ENCODE data around the gene CHRM5.

CHRM5 gene

DNA sequence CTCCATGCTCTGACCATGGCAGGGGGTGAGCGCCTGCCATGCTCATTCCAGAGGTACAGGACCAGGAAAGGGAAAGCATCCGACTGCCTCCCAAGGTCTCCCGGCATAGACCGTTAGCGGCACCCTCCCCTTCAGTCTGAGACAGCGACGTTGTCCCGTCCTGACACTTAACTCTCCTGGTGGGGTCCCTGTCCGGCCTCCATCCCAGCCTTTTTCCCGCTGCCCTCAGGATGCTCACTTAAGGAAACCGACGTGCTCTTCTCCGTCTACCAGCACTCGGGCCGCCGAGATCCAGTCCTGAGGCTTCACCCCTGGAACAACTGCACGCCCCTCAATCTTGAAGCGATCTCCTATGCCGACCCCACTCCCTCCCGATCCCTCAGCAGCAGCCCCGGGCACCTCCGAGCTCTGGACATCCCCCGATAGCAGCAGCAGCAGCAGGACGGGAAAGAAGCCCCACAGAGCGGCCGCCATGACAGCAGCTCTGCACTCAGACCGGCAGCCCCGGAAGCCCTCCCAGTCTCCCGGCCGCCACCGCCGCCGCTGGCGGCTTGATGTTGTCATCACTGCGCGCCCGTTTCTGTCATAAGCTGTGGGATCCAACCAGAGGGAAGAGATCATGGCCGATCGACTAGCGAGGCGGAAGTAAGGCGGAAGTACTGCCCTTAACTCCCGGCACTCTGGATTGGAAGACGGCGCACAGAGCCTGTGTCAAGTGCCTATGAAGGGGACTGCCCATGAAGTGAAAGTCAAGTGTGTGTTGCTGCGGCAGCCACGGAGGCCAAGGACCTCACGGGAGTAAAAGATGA lies 133.3 kb downstream of the CHRM5 start, which contains the start of the genes EMC7 and PGBD4:
TSS of gene EMC7 (minus strand) at position 497 of the 809 bp plus-strand sequence. CDS start at position 474, 23 bp downstream.
TSS of gene PGBD4 (plus strand) at position 718 of the 809 bp plus-strand sequence. CDS start 449 bp downstream, outside the sequence.
- DNase-seq (ENCODE audit: low read depth in 3 of 3, low spot score in 1 of 3) = peak; percentile 95 to 98 (median 97)

- no peak for DNase-seq (ENCODE audit: low read depth in 3 of 3, low spot score in 1 of 3)
Observed at GRCh38 chr15:34102175-34102925, 134.1 kb downstream of the CHRM5 start.

- DNase-seq (ENCODE audit: low read depth in 3 of 3, low spot score in 1 of 3) = no peak
Observed at GRCh38 chr15:34106423-34106822, 138.1 kb downstream of the CHRM5 start.

- DNase-seq (ENCODE audit: low read depth in 3 of 3, low spot score in 1 of 3) = no peak
Observed at GRCh38 chr15:34107315-34107714, 139.0 kb downstream of the CHRM5 start.

- DNase-seq (ENCODE audit: low read depth in 3 of 3, low spot score in 1 of 3) = no peak
Observed at GRCh38 chr15:34109797-34110663, 141.7 kb downstream of the CHRM5 start.

DNA sequence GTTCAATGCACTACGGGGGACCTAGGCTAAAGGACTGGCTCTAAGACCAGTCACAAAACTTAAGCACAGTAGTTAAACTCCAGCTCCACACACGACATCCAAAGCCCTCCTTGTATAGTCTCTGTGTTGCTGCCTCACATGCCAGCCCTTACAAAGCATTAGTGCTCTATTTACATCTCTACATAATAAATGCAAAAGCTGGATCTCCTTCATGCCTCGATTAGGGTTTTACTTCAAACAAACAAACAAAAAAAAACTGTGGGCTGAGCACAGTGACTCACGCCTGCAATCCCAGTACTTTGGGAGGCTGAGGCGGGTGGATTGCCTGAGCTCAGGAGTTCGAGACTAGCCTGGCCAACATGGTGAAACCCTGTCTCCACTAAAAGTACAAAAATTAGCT lies 143.2 kb downstream of the CHRM5 start:
- no peak for DNase-seq (ENCODE audit: low read depth in 3 of 3, low spot score in 1 of 3)

- DNase-seq (ENCODE audit: low read depth in 3 of 3, low spot score in 1 of 3) = no peak
Observed at GRCh38 chr15:34114215-34114614, 145.9 kb downstream of the CHRM5 start.

DNA sequence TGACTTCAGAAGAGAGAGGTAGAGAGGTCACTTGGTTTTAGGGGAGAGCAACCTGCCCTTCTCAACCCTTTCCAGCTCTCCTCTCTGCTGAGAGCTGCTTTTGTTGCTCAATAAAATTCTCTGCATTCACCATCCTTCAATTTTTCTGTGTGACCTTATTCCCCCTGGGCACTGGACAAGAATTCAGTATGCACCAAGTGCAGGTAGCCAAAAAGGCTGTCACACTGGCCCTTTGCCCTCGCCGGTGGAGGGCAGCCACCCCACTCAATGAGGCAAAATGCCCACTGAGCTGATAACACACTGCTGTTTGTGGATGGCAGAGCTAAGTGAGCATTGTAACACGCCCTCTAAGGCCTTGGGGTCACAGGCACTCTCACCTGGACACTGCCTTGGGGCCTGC lies 146.4 kb downstream of the CHRM5 start:
- no peak for DNase-seq (ENCODE audit: low read depth in 3 of 3, low spot score in 1 of 3)

- DNase-seq (ENCODE audit: low read depth in 3 of 3, low spot score in 1 of 3) = no peak
Observed at GRCh38 chr15:34116620-34117019, 148.3 kb downstream of the CHRM5 start.

All from stimulated activated CD4-positive, alpha-beta T cell treated with anti-CD3 and anti-CD28 coated beads, TNF-alpha, amount 100 ng/mL, for 1 hour (primary cell).